ENCODE data around the gene PTPRN2. TPM values are rescaled to one million over a fixed set of nuclear protein-coding genes. Genes with fewer than 3 reads are reported as not detected.

Gene PTPRN2
- total RNA-seq, 1 experiment from 2014 or later = 2.1 TPM

DNA sequence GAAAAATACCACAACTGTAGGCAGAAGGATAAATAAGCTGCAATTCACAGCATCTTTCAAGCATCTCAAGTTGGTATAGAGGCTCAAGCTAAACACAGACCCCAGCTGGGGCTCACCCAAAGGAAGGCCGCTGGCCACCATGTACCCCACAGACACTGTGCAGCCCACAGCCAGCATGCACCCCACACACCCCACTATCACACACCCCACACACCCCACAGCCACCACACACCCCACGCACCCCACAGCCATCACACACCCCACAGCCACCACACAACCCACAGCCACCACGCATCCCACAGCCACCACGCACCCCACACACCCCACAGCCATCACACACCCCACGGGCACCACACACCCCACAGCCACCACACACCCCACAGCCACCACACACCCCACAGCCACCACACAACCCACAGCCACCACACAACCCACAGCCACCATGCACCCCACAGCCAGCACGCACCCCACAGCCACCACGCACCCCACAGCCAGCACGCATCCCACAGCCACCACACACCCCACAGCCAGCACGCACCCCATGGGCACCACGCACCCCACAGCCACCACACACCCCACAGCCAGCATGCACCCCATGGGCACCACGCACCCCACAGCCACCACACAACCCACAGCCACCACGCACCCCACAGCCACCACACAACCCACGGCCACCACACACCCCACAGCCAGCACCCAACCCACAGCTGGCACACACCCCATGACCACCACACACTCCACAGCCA is 1036.1 kb downstream of the PTPRN2 start:
- TF ChIP-seq ZNF274 (IDR thresholded peaks at IDR 0.05; ENCODE audit: low read depth, low read length) (no peak), SP1 (IDR thresholded peaks at IDR 0.05; ENCODE audit: low read depth) (no peak), TCF7L2 (IDR thresholded peaks at IDR 0.05; ENCODE audit: borderline replicate concordance, extremely low read depth, insufficient read depth, insufficient read length) (no peak), JUND (IDR thresholded peaks at IDR 0.05) (no peak), POLR2A (IDR thresholded peaks at IDR 0.05; ENCODE audit: borderline replicate concordance, extremely low read depth, insufficient read depth, insufficient read length) (no peak)
- TF ChIP-seq, protein P1, sequence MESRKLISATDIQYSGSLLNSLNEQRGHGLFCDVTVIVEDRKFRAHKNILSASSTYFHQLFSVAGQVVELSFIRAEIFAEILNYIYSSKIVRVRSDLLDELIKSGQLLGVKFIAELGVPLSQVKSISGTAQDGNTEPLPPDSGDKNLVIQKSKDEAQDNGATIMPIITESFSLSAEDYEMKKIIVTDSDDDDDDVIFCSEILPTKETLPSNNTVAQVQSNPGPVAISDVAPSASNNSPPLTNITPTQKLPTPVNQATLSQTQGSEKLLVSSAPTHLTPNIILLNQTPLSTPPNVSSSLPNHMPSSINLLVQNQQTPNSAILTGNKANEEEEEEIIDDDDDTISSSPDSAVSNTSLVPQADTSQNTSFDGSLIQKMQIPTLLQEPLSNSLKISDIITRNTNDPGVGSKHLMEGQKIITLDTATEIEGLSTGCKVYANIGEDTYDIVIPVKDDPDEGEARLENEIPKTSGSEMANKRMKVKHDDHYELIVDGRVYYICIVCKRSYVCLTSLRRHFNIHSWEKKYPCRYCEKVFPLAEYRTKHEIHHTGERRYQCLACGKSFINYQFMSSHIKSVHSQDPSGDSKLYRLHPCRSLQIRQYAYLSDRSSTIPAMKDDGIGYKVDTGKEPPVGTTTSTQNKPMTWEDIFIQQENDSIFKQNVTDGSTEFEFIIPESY (IDR thresholded peaks at IDR 0.05; ENCODE audit: extremely low read depth, insufficient replicate concordance, low read length) = no peak
- Histone ChIP-seq H3K79me2 (ENCODE audit: insufficient read depth, low read length) (no peaks in the 10 kb centered on the region), H3K27ac (ENCODE audit: low read depth, low read length) (no peak overlapping the region; the same call in 1 of the 2 replicates), H3K4me2 (ENCODE audit: low read length) (no peak overlapping the region), H3K4me1 (ENCODE audit: control insufficient read depth in 1 of 2, insufficient read depth in 2 of 2, low read length in 2 of 2) (no peaks in the 10 kb centered on the region), H2AFZ (ENCODE audit: low read depth, low read length, poor library complexity, severe bottlenecking) (no peak overlapping the region), H4K20me1 (ENCODE audit: insufficient read depth) (no peaks in the 10 kb centered on the region), H3K27me3 (ENCODE audit: insufficient read depth, low read length) (no peaks in the 10 kb centered on the region), H3K36me3 (ENCODE audit: control insufficient read depth in 1 of 2, insufficient read depth in 2 of 2, low read length in 2 of 2) (no peaks in the 10 kb centered on the region), H3K9ac (ENCODE audit: low read length) (no peak overlapping the region), H3K9me2 (ENCODE audit: insufficient read depth) (no peaks in the 10 kb centered on the region), H3K9me3 (ENCODE audit: control insufficient read depth in 1 of 2, insufficient read depth in 1 of 2, low read depth in 1 of 2, low read length in 2 of 2) (no peaks in the 10 kb centered on the region), H3K4me3 (replicated peaks in 1 of 2; ENCODE audit: low read depth in 1 of 2, low read length in 2 of 2) (no peak overlapping the region)
- CTCF ChIA-PET = no interaction called here
- ATAC-seq = no peak
- no TSS peak for BruUV-seq (replicated peaks)
- POLR2A ChIA-PET = no interaction called here
- RAD21 ChIA-PET (ENCODE audit: low non-redundant PET in 1 of 2, low total read pairs in 2 of 2, uncharacterized antibody in 2 of 2, unreplicated experiment in 2 of 2) = no interaction called here
- DNase-seq (ENCODE audit: low read depth, low spot score) = no peak
- intact Hi-C loops (cut with micrococcal nuclease) = no loop called here
